Stimulated activated CD4-positive, alpha-beta T cell treated with anti-CD3 and anti-CD28 coated beads, Interleukin-1b, Interleukin-23, amount 100 ng/mL, for 48 hours (primary cell): Measurements from ENCODE around the gene GANC.
"Not testable (repeated sequence)": the region's sequence is repeated elsewhere in the genome, so short reads cannot be mapped to it uniquely, and the experiment has no call there.

Experiments used
- DNase-seq: peaks from one replicate; pipeline ENCODE4 v3.0.0-alpha.2; 2020

GANC gene

GRCh38 chr15:42283671-42284070 is 10.7 kb downstream of the GANC start:
- DNase-seq = no peak

GRCh38 chr15:42284551-42284950 is 11.6 kb downstream of the GANC start:
- no peak for DNase-seq

GRCh38 chr15:42285034-42285433 is 12.0 kb downstream of the GANC start:
- DNase-seq = no peak

GRCh38 chr15:42286445-42287029 is 13.5 kb downstream of the GANC start:
- DNase-seq = no peak

- DNase-seq = no peak
Measured at GRCh38 chr15:42287931-42288330, 14.9 kb downstream of the GANC start.

GRCh38 chr15:42289166-42289565 is 16.2 kb downstream of the GANC start:
- DNase-seq = no peak

GRCh38 chr15:42301004-42301403 is 28.0 kb downstream of the GANC start:
- not testable (repeated sequence) for DNase-seq

GRCh38 chr15:42306681-42307080 is 33.7 kb downstream of the GANC start:
- no peak for DNase-seq

- no peak for DNase-seq
Measured at GRCh38 chr15:42313463-42313862, 40.5 kb downstream of the GANC start.

- no peak for DNase-seq
Measured at GRCh38 chr15:42314818-42315217, 41.8 kb downstream of the GANC start.

GRCh38 chr15:42315521-42315920 is 42.5 kb downstream of the GANC start:
- no peak for DNase-seq

GRCh38 chr15:42316282-42316805 is 43.3 kb downstream of the GANC start:
- not testable (repeated sequence) for DNase-seq

GRCh38 chr15:42319206-42319605 is 46.2 kb downstream of the GANC start:
- no peak for DNase-seq

GRCh38 chr15:42324308-42324707 is 51.3 kb downstream of the GANC start:
- DNase-seq = no peak

GRCh38 chr15:42329161-42329560 is 56.2 kb downstream of the GANC start:
- no peak for DNase-seq

- DNase-seq = no peak
Measured at GRCh38 chr15:42329992-42330391, 57.0 kb downstream of the GANC start.

GRCh38 chr15:42331235-42331634 is 58.2 kb downstream of the GANC start:
- DNase-seq = no peak

GRCh38 chr15:42332331-42332730 is 59.3 kb downstream of the GANC start:
- DNase-seq = no peak

GRCh38 chr15:42335074-42335473 is 62.1 kb downstream of the GANC start:
- DNase-seq = no peak

- DNase-seq = not testable (repeated sequence)
Measured at GRCh38 chr15:42336650-42337049, 63.6 kb downstream of the GANC start.

GRCh38 chr15:42337104-42337503 is 64.1 kb downstream of the GANC start:
- DNase-seq = not testable (repeated sequence)

GRCh38 chr15:42338500-42338899 is 65.5 kb downstream of the GANC start:
- DNase-seq = no peak

GRCh38 chr15:42343596-42344232 is 70.7 kb downstream of the GANC start:
- DNase-seq = no peak

GRCh38 chr15:42344763-42345162 is 71.8 kb downstream of the GANC start:
- no peak for DNase-seq

GRCh38 chr15:42345504-42345903 is 72.5 kb downstream of the GANC start:
- DNase-seq = no peak
